Caco-2 (cell line): ENCODE results near the gene CYP4F12. TPM values are rescaled to one million over a fixed set of nuclear protein-coding genes. Genes with fewer than 3 reads are reported as not detected.

Experiments
- BruUV-seq: library from RNA; stranded (reverse); fragments of 400-500 nt; replicated peaks from 2 replicates; lab custom pipeline; 2021; lab: Mats Ljungman, UMichigan
- CTCF ChIA-PET: fragments of 300-600 bp; sonication (Branson Sonifier 250); formaldehyde crosslinking; loops from one replicate; lab custom pipeline; 2022; ENCODE audit warnings: antibody characterized with exemption; lab: Charles Lee
- POLR2A ChIA-PET: fragments of 300-600 bp; sonication (Branson Sonifier 250); formaldehyde crosslinking; loops from one replicate; lab custom pipeline; 2022; ENCODE audit warnings: antibody characterized with exemption; lab: Charles Lee
- DNase-seq, 2 experiments: peaks; one replicate each; pipeline versions ENCODE4 v3.0.0 to v3.0.0-alpha.2; 2020 to 2022
- H3K27me3 ChIP-seq: replicated peaks from 2 replicates; pipeline ENCODE4 v1.6.0; 2011; ENCODE audit warnings: low read length; ENCODE audit not compliant: control insufficient read depth, insufficient read depth
- H3K36me3 ChIP-seq: 2 replicates; pipeline ENCODE4 v1.5.1; 2011; ENCODE audit warnings: low read length; ENCODE audit not compliant: control insufficient read depth, insufficient read depth
- H3K4me1 ChIP-seq: fragments of 250-450 bp; sonication (Bioruptor Pico); 2 replicates; pipeline ENCODE4 v1.5.1; 2020; ENCODE audit warnings: mild to moderate bottlenecking
- H3K4me3 ChIP-seq: 2 replicates; pipeline ENCODE4 v1.5.1; 2011; ENCODE audit warnings: low read depth, mild to moderate bottlenecking, control low read depth, low read length
- H3K9me3 ChIP-seq: fragments of 250-450 bp; sonication (Bioruptor Pico); 2 replicates; pipeline ENCODE4 v1.5.1; 2020; ENCODE audit warnings: mild to moderate bottlenecking, moderate library complexity
- H3K27ac Mint-ChIP-seq: one replicate; pipeline ENCODE4 v1.8.0; 2022; ENCODE audit warnings: mixed read lengths; ENCODE audit not compliant: unreplicated experiment
- H3K27me3 Mint-ChIP-seq: one replicate; pipeline ENCODE4 v1.8.0; 2022; ENCODE audit warnings: mixed read lengths; ENCODE audit not compliant: insufficient read depth, unreplicated experiment
- H3K36me3 Mint-ChIP-seq: one replicate; pipeline ENCODE4 v1.8.0; 2022; ENCODE audit warnings: mild to moderate bottlenecking, mixed read lengths; ENCODE audit not compliant: insufficient read depth, unreplicated experiment
- H3K4me1 Mint-ChIP-seq: one replicate; pipeline ENCODE4 v1.8.0; 2022; ENCODE audit warnings: low read depth, mixed read lengths; ENCODE audit not compliant: unreplicated experiment
- H3K4me3 Mint-ChIP-seq: one replicate; pipeline ENCODE4 v1.8.0; 2022; ENCODE audit warnings: mild to moderate bottlenecking, moderate library complexity, mixed read lengths; ENCODE audit not compliant: unreplicated experiment
- H3K9me3 Mint-ChIP-seq: one replicate; pipeline ENCODE4 v1.8.0; 2022; ENCODE audit warnings: mixed read lengths; ENCODE audit not compliant: unreplicated experiment
- intact Hi-C: fragments of 100-400 bp; cut with micrococcal nuclease; formaldehyde crosslinking; loops from one replicate; pipeline ENCODE4 v1.10.0; 2022; ENCODE audit not compliant: unreplicated experiment
- total RNA-seq: library from RNA; stranded (reverse); gene quantifications from 2 replicates; pipeline ENCODE4 v1.2.3, GENCODE V29; 2022
- TF ChIP-seq, protein P1 (sequence below), 2 experiments: fragments of 200-600 bp in 1 of 2; IDR thresholded peaks; 1 replicate in 1 of 2; 2 replicates in 1 of 2; pipeline versions ENCODE4 v1.5.1 to v1.8.0; 2011 to 2022; ENCODE audit warnings: antibody characterized with exemption in 1 of 2, control low read depth in 1 of 2, inconsistent platforms in 1 of 2, low read depth in 1 of 2, low read length in 1 of 2, mild to moderate bottlenecking in 1 of 2, moderate library complexity in 1 of 2; ENCODE audit not compliant: insufficient read depth in 1 of 2, severe bottlenecking in 1 of 2, unreplicated experiment in 1 of 2

The CYP4F12 gene
- total RNA-seq, 1 experiment from 2014 or later = 0.16 TPM

DNA sequence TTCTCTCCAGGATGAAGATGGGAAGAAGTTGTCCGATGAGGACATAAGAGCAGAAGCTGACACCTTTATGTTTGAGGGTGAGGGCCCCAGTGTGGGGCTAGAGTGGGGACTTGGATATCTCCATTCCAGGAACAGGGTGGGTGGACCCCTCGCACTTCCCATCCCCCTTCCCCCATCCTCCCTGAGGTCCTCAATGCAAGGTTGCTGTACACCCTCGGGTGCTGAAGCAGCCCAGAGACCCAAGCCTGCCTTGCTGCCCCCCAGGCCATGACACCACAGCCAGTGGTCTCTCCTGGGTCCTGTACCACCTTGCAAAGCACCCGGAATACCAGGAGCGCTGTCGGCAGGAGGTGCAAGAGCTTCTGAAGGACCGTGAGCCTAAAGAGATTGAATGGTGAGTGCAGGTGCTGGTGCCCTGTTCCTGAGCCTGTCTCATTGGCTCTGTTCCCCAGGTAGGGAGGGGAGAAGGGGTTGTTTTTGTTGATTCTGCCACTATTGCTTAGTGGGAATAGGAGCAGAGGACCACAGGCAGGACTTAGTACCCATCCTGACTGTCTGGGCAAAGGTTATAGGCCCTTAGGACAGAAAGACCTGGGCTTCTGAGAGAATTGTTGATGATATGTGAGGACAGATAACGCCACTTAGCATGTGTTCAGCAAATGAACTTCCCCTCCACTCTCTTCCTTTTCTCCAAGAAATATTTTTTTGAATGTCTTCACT, 20.2 kb upstream of the CYP4F12 start:
- Mint-ChIP-seq H3K27me3 (peaks cover 9% of the 10 kb centered on the region), H3K9me3 (no peaks in the 10 kb centered on the region)

DNA sequence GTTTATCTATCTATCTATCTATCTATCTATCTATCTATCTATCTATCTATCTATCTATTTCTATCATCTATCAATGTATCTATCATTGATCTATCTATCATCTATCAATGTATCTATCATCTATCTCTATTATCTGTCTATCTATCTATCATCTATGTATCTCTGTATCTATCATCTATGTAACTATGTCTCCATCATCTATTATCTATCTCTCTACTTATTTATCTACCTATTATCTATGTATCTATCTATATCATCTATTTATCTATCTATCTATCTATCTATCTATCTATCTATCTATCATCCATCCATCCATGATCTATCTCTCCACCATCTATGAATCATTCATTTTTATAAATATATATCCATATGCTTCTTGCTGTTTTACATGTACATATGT, 16.4 kb upstream of the CYP4F12 start:
- CTCF ChIA-PET = no interaction called here
- no peaks in the 10 kb centered on the region for H3K4me1 ChIP-seq
- peaks cover 9% of the 10 kb centered on the region for H3K27me3 Mint-ChIP-seq
- POLR2A ChIA-PET = no interaction called here
- intact Hi-C loops = no loop called here
- no peak overlapping the region for H3K4me3 Mint-ChIP-seq
- no peaks in the 10 kb centered on the region for H3K27me3 ChIP-seq
- H3K36me3 ChIP-seq = no peaks in the 10 kb centered on the region
- no peak overlapping the region for H3K27ac Mint-ChIP-seq
- DNase-seq = no peak
- H3K9me3 ChIP-seq = no peaks in the 10 kb centered on the region
- H3K36me3 Mint-ChIP-seq = no peaks in the 10 kb centered on the region
- no peaks in the 10 kb centered on the region for H3K9me3 Mint-ChIP-seq
- no peak overlapping the region for H3K4me3 ChIP-seq
- TF ChIP-seq, protein P1, sequence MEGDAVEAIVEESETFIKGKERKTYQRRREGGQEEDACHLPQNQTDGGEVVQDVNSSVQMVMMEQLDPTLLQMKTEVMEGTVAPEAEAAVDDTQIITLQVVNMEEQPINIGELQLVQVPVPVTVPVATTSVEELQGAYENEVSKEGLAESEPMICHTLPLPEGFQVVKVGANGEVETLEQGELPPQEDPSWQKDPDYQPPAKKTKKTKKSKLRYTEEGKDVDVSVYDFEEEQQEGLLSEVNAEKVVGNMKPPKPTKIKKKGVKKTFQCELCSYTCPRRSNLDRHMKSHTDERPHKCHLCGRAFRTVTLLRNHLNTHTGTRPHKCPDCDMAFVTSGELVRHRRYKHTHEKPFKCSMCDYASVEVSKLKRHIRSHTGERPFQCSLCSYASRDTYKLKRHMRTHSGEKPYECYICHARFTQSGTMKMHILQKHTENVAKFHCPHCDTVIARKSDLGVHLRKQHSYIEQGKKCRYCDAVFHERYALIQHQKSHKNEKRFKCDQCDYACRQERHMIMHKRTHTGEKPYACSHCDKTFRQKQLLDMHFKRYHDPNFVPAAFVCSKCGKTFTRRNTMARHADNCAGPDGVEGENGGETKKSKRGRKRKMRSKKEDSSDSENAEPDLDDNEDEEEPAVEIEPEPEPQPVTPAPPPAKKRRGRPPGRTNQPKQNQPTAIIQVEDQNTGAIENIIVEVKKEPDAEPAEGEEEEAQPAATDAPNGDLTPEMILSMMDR (IDR thresholded peaks at IDR 0.05; ENCODE audit: insufficient read depth in 1 of 2, low read depth in 1 of 2, low read length in 1 of 2, severe bottlenecking in 1 of 2, unreplicated experiment in 1 of 2) = no peak
- no peaks in the 10 kb centered on the region for H3K4me1 Mint-ChIP-seq
- BruUV-seq = no TSS peak

More for the DNA sequence above, 20.2 kb upstream of the CYP4F12 start:
- H3K27ac Mint-ChIP-seq = no peak overlapping the region
- TF ChIP-seq, protein P1 (IDR thresholded peaks at IDR 0.05; ENCODE audit: insufficient read depth in 1 of 2, low read depth in 1 of 2, low read length in 1 of 2, severe bottlenecking in 1 of 2, unreplicated experiment in 1 of 2) = no peak
- CTCF ChIA-PET = no interaction called here
- H3K4me3 Mint-ChIP-seq = no peak overlapping the region
- Histone ChIP-seq H3K4me3 (no peak overlapping the region), H3K4me1 (no peaks in the 10 kb centered on the region), H3K9me3 (no peaks in the 10 kb centered on the region), H3K27me3 (no peaks in the 10 kb centered on the region), H3K36me3 (no peaks in the 10 kb centered on the region)
- intact Hi-C loops = no loop called here
- POLR2A ChIA-PET = no interaction called here
- DNase-seq = no peak
- H3K4me1 Mint-ChIP-seq = no peaks in the 10 kb centered on the region
- no peaks in the 10 kb centered on the region for H3K36me3 Mint-ChIP-seq
- no TSS peak for BruUV-seq

DNA sequence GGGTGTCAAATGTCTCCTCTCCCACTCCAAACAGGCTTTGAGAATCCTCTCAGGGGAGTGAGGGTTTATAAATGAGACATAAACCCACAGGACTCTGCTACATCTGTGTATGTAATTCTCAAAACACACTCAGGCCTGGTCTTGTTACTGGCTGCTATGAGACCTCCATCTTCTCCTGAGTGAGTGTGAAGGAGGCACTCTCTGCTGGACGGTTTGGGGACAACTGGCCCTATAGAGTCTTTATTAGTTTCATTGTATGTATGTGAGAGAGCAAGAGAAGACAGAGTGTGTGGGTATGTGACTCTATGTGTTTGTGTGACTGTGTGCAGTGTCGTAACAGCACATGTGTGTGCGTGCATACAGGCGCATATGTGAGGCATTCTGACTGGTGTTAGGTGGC, 9.6 kb upstream of the CYP4F12 start:
- H3K27me3 Mint-ChIP-seq = no peaks in the 10 kb centered on the region
- ChIA-PET POLR2A (no interaction called here), CTCF (no interaction called here)
- H3K4me1 ChIP-seq = no peaks in the 10 kb centered on the region
- DNase-seq = no peak
- no peaks in the 10 kb centered on the region for H3K9me3 Mint-ChIP-seq
- H3K4me3 ChIP-seq = no peak overlapping the region
- no peaks in the 10 kb centered on the region for H3K4me1 Mint-ChIP-seq
- no peaks in the 10 kb centered on the region for H3K9me3 ChIP-seq
- H3K4me3 Mint-ChIP-seq = no peak overlapping the region
- H3K27ac Mint-ChIP-seq = no peak overlapping the region
- H3K36me3 ChIP-seq = no peaks in the 10 kb centered on the region
- H3K27me3 ChIP-seq = no peaks in the 10 kb centered on the region
- TF ChIP-seq, protein P1 (IDR thresholded peaks at IDR 0.05; ENCODE audit: insufficient read depth in 1 of 2, low read depth in 1 of 2, low read length in 1 of 2, severe bottlenecking in 1 of 2, unreplicated experiment in 1 of 2) = no peak
- intact Hi-C loops = no loop called here
- no TSS peak for BruUV-seq
- H3K36me3 Mint-ChIP-seq = no peaks in the 10 kb centered on the region
